ENCODE data around the gene TCF4. TPM values are rescaled to one million over a fixed set of nuclear protein-coding genes. Genes with fewer than 3 reads are reported as not detected.

Gene TCF4
- total RNA-seq, 1 donor from 2014 or later = 115 TPM

DNA sequence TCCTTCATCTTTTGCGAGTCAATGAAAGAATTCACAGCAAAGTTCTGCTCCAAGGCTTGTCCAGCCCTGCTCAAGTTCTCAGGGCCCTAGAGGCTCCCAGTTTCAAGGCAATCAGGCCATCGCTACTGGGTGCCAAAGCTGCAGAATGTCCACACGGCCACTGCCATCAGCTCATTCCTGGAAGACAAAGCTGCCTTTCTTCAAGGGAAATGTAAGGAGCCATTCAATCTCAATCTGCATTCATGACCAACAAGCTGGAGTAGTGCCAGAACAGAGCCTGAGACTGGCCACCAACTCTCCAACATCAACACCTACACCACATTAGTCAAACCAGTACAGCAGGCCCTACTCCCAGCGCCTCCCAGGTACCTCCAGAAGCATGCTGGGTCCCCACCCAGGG is 202.2 kb downstream of the TCF4 start:
- H3K4me1 Mint-ChIP-seq (ENCODE audit: low read depth, unreplicated experiment) = peaks cover 16% of the 10 kb centered on the region
- no peak overlapping the region for H2AFZ ChIP-seq (ENCODE audit: low read depth, low read length)
- no peak for FAIRE-seq
- H3K9me3 Mint-ChIP-seq (ENCODE audit: unreplicated experiment) = no peaks in the 10 kb centered on the region
- H3K79me2 ChIP-seq (ENCODE audit: insufficient read depth, low read length) = peaks cover 65% of the 10 kb centered on the region
- H3K27me3 ChIP-seq (ENCODE audit: insufficient read depth, low read length) = no peaks in the 10 kb centered on the region
- H3K36me3 ChIP-seq (ENCODE audit: insufficient read depth, low read length) = no peaks in the 10 kb centered on the region
- no peak overlapping the region for H3K4me2 ChIP-seq (ENCODE audit: low read length)
- no peak overlapping the region for H3K4me3 ChIP-seq (ENCODE audit: insufficient read depth, low read depth, low read length)
- H4K20me1 ChIP-seq (ENCODE audit: insufficient read depth, low read length) = peaks cover 42% of the 10 kb centered on the region
- H3K27me3 Mint-ChIP-seq (ENCODE audit: low read depth, unreplicated experiment) = no peaks in the 10 kb centered on the region
- H3K4me1 ChIP-seq (ENCODE audit: insufficient read depth, low read length) = peaks cover 12% of the 10 kb centered on the region
- DNase-seq (ENCODE audit: low read depth) = no peak
- H3K27ac Mint-ChIP-seq (ENCODE audit: unreplicated experiment) = no peak overlapping the region
- no peak overlapping the region for H3K27ac ChIP-seq (ENCODE audit: low read depth, low read length)
- H3K4me3 Mint-ChIP-seq (ENCODE audit: unreplicated experiment) = no peak overlapping the region
- no peak overlapping the region for H3K9ac ChIP-seq (ENCODE audit: low read length)
- TF ChIP-seq, protein P1, sequence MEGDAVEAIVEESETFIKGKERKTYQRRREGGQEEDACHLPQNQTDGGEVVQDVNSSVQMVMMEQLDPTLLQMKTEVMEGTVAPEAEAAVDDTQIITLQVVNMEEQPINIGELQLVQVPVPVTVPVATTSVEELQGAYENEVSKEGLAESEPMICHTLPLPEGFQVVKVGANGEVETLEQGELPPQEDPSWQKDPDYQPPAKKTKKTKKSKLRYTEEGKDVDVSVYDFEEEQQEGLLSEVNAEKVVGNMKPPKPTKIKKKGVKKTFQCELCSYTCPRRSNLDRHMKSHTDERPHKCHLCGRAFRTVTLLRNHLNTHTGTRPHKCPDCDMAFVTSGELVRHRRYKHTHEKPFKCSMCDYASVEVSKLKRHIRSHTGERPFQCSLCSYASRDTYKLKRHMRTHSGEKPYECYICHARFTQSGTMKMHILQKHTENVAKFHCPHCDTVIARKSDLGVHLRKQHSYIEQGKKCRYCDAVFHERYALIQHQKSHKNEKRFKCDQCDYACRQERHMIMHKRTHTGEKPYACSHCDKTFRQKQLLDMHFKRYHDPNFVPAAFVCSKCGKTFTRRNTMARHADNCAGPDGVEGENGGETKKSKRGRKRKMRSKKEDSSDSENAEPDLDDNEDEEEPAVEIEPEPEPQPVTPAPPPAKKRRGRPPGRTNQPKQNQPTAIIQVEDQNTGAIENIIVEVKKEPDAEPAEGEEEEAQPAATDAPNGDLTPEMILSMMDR (IDR thresholded peaks at IDR 0.05; ENCODE audit: insufficient read depth, low read depth, low read length) = no peak
- TF ChIP-seq EZH2 (IDR thresholded peaks at IDR 0.05; ENCODE audit: insufficient read depth, low read length) = no peak
- no peaks in the 10 kb centered on the region for H3K9me3 ChIP-seq (ENCODE audit: insufficient read depth, low read depth, low read length)
- H3K36me3 Mint-ChIP-seq (ENCODE audit: low read depth, unreplicated experiment) = peaks cover 23% of the 10 kb centered on the region

DNA sequence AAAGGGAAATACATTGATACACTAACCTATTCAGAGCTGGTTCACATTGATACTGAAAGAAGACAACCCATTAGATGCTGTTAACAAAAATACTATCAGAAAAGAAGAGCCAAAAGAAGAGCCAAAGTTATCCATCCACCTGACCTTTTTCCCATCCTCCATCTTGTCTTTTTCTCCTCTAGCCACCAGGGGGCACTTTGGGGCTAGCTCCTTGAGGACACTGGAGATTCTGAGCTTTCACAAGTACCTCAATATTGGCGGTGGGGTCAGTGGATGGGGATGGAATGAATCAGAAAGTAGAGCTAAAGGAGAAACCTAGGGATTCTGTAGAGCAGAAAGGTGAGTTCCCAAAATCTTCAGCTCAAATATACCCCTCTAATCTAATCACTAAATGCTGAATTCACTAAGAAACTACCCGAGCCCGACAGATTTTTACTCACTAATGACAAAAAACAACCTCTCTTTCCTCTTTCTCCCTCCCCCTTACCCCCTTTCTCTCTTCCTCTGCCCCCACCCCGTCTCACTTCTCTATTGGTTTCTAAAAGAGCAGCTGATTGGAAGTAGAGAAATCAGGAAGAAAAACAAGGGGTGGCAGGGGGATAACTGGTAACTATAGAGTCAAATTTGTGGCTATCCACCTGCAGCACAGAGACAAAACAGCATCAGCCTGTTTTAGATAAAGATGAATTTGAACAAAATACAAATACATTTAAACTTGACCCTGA is 203.3 kb downstream of the TCF4 start:
- Histone ChIP-seq H2AFZ (ENCODE audit: low read depth, low read length) (no peak overlapping the region), H3K9me3 (ENCODE audit: insufficient read depth, low read depth, low read length) (no peaks in the 10 kb centered on the region), H3K4me3 (ENCODE audit: insufficient read depth, low read depth, low read length) (no peak overlapping the region), H4K20me1 (ENCODE audit: insufficient read depth, low read length) (peaks cover 44% of the 10 kb centered on the region), H3K27ac (ENCODE audit: low read depth, low read length) (no peak overlapping the region), H3K4me2 (ENCODE audit: low read length) (no peak overlapping the region), H3K79me2 (ENCODE audit: insufficient read depth, low read length) (peaks cover 66% of the 10 kb centered on the region), H3K9ac (ENCODE audit: low read length) (no peak overlapping the region), H3K27me3 (ENCODE audit: insufficient read depth, low read length) (no peaks in the 10 kb centered on the region), H3K36me3 (ENCODE audit: insufficient read depth, low read length) (no peaks in the 10 kb centered on the region), H3K4me1 (ENCODE audit: insufficient read depth, low read length) (peaks cover 15% of the 10 kb centered on the region)
- FAIRE-seq (peak; percentile 63), DNase-seq (ENCODE audit: low read depth) (peak; percentile 23)
- TF ChIP-seq EZH2 (IDR thresholded peaks at IDR 0.05; ENCODE audit: insufficient read depth, low read length) = no peak
- TF ChIP-seq, protein P1 (IDR thresholded peaks at IDR 0.05; ENCODE audit: insufficient read depth, low read depth, low read length) = peak; percentile 80
- Mint-ChIP-seq H3K9me3 (ENCODE audit: unreplicated experiment) (peaks cover 5% of the 10 kb centered on the region), H3K4me1 (ENCODE audit: low read depth, unreplicated experiment) (peaks cover 15% of the 10 kb centered on the region), H3K27ac (ENCODE audit: unreplicated experiment) (no peak overlapping the region), H3K27me3 (ENCODE audit: low read depth, unreplicated experiment) (no peaks in the 10 kb centered on the region), H3K36me3 (ENCODE audit: low read depth, unreplicated experiment) (peaks cover 24% of the 10 kb centered on the region), H3K4me3 (ENCODE audit: unreplicated experiment) (no peak overlapping the region)

DNA sequence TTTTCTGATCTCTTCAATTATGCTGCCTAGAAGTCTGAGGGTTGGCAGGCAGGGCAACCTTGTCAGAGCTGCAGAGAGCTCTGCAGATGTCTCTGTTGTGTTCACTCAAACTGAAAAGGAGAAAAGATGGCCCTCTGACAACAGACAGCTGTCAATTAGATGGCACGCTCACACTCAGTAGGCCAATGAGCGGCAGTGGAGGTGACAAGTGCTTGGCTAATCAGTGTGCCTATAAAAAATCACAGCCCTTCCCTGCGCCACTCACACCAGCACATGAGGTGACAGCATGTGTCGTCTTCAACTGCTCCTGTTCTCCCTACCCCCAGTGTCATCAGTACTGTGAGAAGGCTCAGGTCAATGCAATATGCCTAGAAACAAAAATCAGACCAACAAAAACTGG is 203.9 kb downstream of the TCF4 start:
- DNase-seq (ENCODE audit: low read depth) (no peak), FAIRE-seq (no peak)
- no peak for TF ChIP-seq EZH2 (IDR thresholded peaks at IDR 0.05; ENCODE audit: insufficient read depth, low read length)
- TF ChIP-seq, protein P1 (IDR thresholded peaks at IDR 0.05; ENCODE audit: insufficient read depth, low read depth, low read length) = no peak
- Histone ChIP-seq H3K4me1 (ENCODE audit: insufficient read depth, low read length) (peaks cover 15% of the 10 kb centered on the region), H4K20me1 (ENCODE audit: insufficient read depth, low read length) (peaks cover 41% of the 10 kb centered on the region), H3K4me3 (ENCODE audit: insufficient read depth, low read depth, low read length) (no peak overlapping the region), H3K27me3 (ENCODE audit: insufficient read depth, low read length) (no peaks in the 10 kb centered on the region), H3K27ac (ENCODE audit: low read depth, low read length) (no peak overlapping the region), H3K4me2 (ENCODE audit: low read length) (no peak overlapping the region), H3K36me3 (ENCODE audit: insufficient read depth, low read length) (no peaks in the 10 kb centered on the region), H3K9ac (ENCODE audit: low read length) (no peak overlapping the region), H2AFZ (ENCODE audit: low read depth, low read length) (no peak overlapping the region), H3K79me2 (ENCODE audit: insufficient read depth, low read length) (peaks cover 66% of the 10 kb centered on the region), H3K9me3 (ENCODE audit: insufficient read depth, low read depth, low read length) (no peaks in the 10 kb centered on the region)
- peaks cover 24% of the 10 kb centered on the region for H3K36me3 Mint-ChIP-seq (ENCODE audit: low read depth, unreplicated experiment)
- no peak overlapping the region for H3K4me3 Mint-ChIP-seq (ENCODE audit: unreplicated experiment)
- H3K27me3 Mint-ChIP-seq (ENCODE audit: low read depth, unreplicated experiment) = no peaks in the 10 kb centered on the region
- H3K9me3 Mint-ChIP-seq (ENCODE audit: unreplicated experiment) = peaks cover 7% of the 10 kb centered on the region
- no peak overlapping the region for H3K27ac Mint-ChIP-seq (ENCODE audit: unreplicated experiment)
- peaks cover 17% of the 10 kb centered on the region for H3K4me1 Mint-ChIP-seq (ENCODE audit: low read depth, unreplicated experiment)
